Karpas-422 (cell line): Measurements from ENCODE around the gene CLRN3. TPM values are rescaled to one million over a fixed set of nuclear protein-coding genes. Genes with fewer than 3 reads are reported as not detected.

ENCODE experiments used
- DNase-seq: peaks from one replicate; pipeline ENCODE4 v3.0.0-alpha.2; 2015
- H2AFZ ChIP-seq: fragments of 200-600 bp; sonication (generic); 2 replicates; pipeline ENCODE4 v1.6.1; 2014; ENCODE audit warnings: antibody characterized with exemption, low read length, mixed read lengths
- H3K27ac ChIP-seq: fragments of 200-600 bp; sonication (generic); 2 replicates; pipeline ENCODE4 v1.5.1; 2014; ENCODE audit warnings: mild to moderate bottlenecking, low read length, moderate library complexity
- H3K27me3 ChIP-seq: fragments of 200-600 bp; sonication (generic); 2 replicates; pipeline ENCODE4 v1.6.1; 2014; ENCODE audit warnings: low read length, mixed read lengths
- H3K36me3 ChIP-seq: fragments of 200-600 bp; sonication (generic); 2 replicates; pipeline ENCODE4 v1.6.1; 2014; ENCODE audit warnings: low read length, mixed read lengths; ENCODE audit not compliant: insufficient read depth
- H3K4me1 ChIP-seq: fragments of 200-600 bp; sonication (generic); 2 replicates; pipeline ENCODE4 v1.6.1; 2014; ENCODE audit warnings: mild to moderate bottlenecking, low read length, mixed read lengths
- H3K4me2 ChIP-seq: fragments of 200-600 bp; sonication (generic); 2 replicates; pipeline ENCODE4 v1.6.1; 2014; ENCODE audit warnings: low read length, low read depth, mild to moderate bottlenecking; ENCODE audit not compliant: poor library complexity, severe bottlenecking
- H3K4me3 ChIP-seq: fragments of 200-600 bp; sonication (generic); 2 replicates; pipeline ENCODE4 v1.5.1; 2014; ENCODE audit warnings: mild to moderate bottlenecking, antibody characterized with exemption, low read length, mixed read lengths
- H3K79me2 ChIP-seq: fragments of 200-600 bp; sonication (generic); 2 replicates; pipeline ENCODE4 v1.6.1; 2014; ENCODE audit warnings: mild to moderate bottlenecking, low read length, mixed read lengths
- H3K9ac ChIP-seq: fragments of 200-600 bp; sonication (generic); 2 replicates; pipeline ENCODE4 v1.6.0; 2014; ENCODE audit warnings: low read length
- H3K9me2 ChIP-seq: fragments of 200-600 bp; sonication (generic), shearing (Covaris generic); replicated peaks from 2 replicates; pipeline ENCODE4 v1.6.0; 2014; ENCODE audit warnings: mild to moderate bottlenecking, low read length, moderate library complexity; ENCODE audit not compliant: insufficient read depth
- H3K9me3 ChIP-seq: fragments of 300-700, 200-600 bp; sonication (generic); 2 replicates; pipeline ENCODE4 v1.6.1; 2014; ENCODE audit warnings: low read length, mixed read lengths
- H4K20me1 ChIP-seq: fragments of 200-600 bp; sonication (generic); 2 replicates; pipeline ENCODE4 v1.6.1; 2014; ENCODE audit warnings: mild to moderate bottlenecking, antibody characterized with exemption, low read length, low read depth; ENCODE audit not compliant: insufficient read depth
- total RNA-seq: library from RNA; depleted of rRNA; stranded (reverse); fragments of >200 nt; shearing (Covaris generic); gene quantifications from 2 replicates; pipeline ENCODE4 v1.2.3, GENCODE V29; 2014; ENCODE audit warnings: low replicate concordance

Gene CLRN3
- total RNA-seq, 1 experiment from 2014 or later, result not detected

DNA sequence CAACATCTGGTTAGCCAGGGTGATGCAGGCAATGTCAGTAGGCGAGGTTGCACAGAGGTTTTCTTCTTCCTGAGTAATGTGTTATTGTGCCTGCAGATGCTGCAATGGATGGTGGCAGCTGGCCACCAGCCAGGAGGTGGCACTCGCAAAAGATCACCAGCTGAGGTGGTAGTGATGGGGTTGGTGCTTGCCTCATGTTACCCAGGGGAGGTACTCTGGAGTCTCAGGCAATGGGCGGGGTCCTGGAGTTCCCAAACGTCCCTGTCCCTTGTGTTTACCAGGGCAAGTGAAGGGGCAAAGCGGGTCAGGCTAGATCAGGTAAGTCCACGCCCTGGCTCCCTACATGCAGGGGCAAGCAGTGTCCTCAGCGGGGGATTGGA, 21.1 kb downstream of the CLRN3 start:
- no peaks in the 10 kb centered on the region for H3K27me3 ChIP-seq
- H3K27ac ChIP-seq, result no peak overlapping the region
- H3K4me3 ChIP-seq, result no peak overlapping the region
- H2AFZ ChIP-seq, result no peak overlapping the region
- no peaks in the 10 kb centered on the region for H3K9me2 ChIP-seq
- DNase-seq, result no peak
- H3K4me2 ChIP-seq, result no peak overlapping the region
- H3K4me1 ChIP-seq, result no peaks in the 10 kb centered on the region
- H4K20me1 ChIP-seq, result no peaks in the 10 kb centered on the region
- no peaks in the 10 kb centered on the region for H3K36me3 ChIP-seq
- no peaks in the 10 kb centered on the region for H3K79me2 ChIP-seq
- no peaks in the 10 kb centered on the region for H3K9me3 ChIP-seq
- H3K9ac ChIP-seq, result no peak overlapping the region

DNA sequence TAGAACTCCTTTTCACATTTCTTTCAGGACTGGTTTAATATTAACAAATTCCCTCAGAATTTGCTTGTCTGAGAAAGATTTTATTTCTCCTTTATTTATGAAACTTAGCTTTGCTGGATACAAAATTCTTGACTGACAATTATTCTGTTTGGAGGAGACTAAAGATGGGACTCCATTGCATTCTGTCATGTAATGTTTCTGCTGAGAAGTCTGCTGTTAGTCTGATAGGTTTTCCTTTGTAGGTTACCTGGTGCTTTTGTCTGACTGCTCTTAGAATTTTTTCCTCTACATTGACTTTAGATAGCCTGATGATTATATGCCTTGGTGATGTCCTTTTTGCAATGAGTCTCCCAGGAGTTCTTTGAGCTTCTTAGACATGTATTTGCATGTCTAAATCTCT, 23.4 kb downstream of the CLRN3 start:
- H3K27me3 ChIP-seq, result no peaks in the 10 kb centered on the region
- no peak overlapping the region for H2AFZ ChIP-seq
- no peaks in the 10 kb centered on the region for H3K36me3 ChIP-seq

DNA sequence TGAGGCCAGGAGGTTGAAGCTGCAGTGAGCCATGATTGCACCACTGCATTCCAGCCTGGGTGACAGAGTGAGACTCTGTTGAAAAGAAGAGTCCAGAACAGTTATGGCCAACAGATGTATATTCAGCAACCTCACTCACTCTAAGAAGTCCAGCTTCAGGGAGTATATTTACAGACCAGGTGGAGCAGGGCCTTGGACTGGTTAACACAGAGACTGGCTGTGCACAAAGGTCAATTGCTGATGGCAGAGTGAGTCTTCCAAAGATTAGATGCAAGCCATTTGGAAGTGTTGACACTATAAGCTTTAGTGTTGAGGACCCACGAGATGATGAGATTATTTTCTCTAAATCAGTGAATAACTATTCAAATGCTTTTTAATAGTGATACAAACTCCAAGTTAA, 24.9 kb downstream of the CLRN3 start:
- H3K9me3 ChIP-seq, result no peaks in the 10 kb centered on the region
- no peaks in the 10 kb centered on the region for H3K9me2 ChIP-seq
- H3K4me3 ChIP-seq, result no peak overlapping the region
- no peaks in the 10 kb centered on the region for H4K20me1 ChIP-seq
- H3K27me3 ChIP-seq, result no peaks in the 10 kb centered on the region
- no peaks in the 10 kb centered on the region for H3K4me1 ChIP-seq
- H3K36me3 ChIP-seq, result no peaks in the 10 kb centered on the region
- no peaks in the 10 kb centered on the region for H3K79me2 ChIP-seq
- H3K4me2 ChIP-seq, result no peak overlapping the region
- H3K27ac ChIP-seq, result no peak overlapping the region
- no peak overlapping the region for H3K9ac ChIP-seq
- no peak for DNase-seq
- no peak overlapping the region for H2AFZ ChIP-seq

More for the DNA sequence above, 23.4 kb downstream of the CLRN3 start:
- Histone ChIP-seq H3K4me2 (no peak overlapping the region), H3K4me3 (no peak overlapping the region), H4K20me1 (no peaks in the 10 kb centered on the region), H3K4me1 (no peaks in the 10 kb centered on the region), H3K9ac (no peak overlapping the region), H3K79me2 (no peaks in the 10 kb centered on the region), H3K9me3 (no peaks in the 10 kb centered on the region), H3K27ac (no peak overlapping the region), H3K9me2 (no peaks in the 10 kb centered on the region)
- no peak for DNase-seq

DNA sequence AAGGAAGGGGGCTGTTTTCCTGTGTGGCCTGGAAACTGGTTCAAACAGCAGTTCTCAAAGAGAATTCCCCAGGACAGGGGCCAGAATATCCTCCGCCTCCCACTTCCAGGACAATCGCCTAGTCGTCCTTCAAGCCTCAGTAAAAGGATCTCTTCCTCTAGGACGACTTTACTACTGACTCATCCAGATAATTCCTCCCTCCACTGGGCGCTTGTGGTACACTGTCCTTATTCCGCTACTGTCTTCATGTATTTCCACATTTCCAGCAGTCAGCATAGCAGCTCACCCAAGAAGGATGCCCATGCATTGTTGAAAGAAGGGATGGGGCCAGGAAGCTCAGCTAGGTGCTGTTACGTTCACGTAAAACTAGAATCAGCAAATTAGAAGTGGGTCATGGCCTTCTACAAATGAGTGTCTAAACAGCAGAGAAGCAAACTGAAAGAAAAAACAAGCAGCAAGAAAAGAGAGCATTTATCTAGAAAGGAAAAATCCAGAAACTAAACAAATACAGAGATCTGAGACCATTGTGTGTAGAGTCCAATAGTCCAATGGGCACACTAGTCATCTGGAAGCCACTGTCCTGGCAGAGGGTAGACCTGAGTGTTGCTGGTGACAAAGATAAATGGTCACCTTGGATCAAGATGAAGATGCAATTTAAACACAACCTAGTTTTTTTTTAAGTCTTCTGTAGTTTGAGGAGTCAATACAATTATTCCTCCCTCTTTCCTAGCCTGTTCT, 26.3 kb downstream of the CLRN3 start:
- H3K4me2 ChIP-seq, result no peak overlapping the region

DNA sequence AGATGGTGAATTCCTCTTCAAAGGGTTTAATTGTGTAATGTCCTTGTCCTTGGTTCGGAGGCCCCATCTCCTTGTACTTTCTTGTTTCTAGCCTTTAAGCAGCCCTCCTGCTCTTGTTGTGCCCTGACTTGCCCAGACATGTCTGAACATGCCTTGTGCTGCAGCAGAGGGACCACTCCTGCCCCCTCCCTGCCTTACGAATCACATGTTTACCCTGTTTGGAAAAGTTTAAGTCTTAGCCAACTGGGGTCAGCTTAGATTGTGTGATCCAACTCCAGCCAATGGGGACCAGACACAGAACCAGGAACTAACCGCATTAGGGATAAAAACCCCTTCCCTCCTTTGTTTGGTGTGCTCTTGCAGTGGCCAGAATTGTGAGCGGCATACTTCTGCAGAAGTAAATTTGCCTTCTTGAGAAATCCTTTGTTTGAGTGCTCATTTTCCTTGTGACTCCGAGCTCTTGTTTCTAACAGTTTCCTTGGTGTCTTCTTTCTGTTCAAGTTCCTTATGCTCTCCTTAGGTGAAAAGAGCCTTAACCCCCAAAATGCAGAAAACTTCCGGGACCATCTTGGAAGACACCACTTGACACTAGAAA, 29.4 kb downstream of the CLRN3 start:
- Histone ChIP-seq H3K27ac (no peak overlapping the region), H2AFZ (no peak overlapping the region), H3K9me2 (no peaks in the 10 kb centered on the region), H3K36me3 (no peaks in the 10 kb centered on the region), H3K9me3 (no peaks in the 10 kb centered on the region), H3K4me2 (no peak overlapping the region), H3K27me3 (no peaks in the 10 kb centered on the region), H3K4me1 (no peaks in the 10 kb centered on the region), H3K79me2 (no peaks in the 10 kb centered on the region), H3K9ac (no peak overlapping the region), H3K4me3 (no peak overlapping the region), H4K20me1 (no peaks in the 10 kb centered on the region)
- no peak for DNase-seq

More for the DNA sequence above, 26.3 kb downstream of the CLRN3 start:
- no peak overlapping the region for H3K27ac ChIP-seq
- H4K20me1 ChIP-seq, result no peaks in the 10 kb centered on the region
- no peaks in the 10 kb centered on the region for H3K36me3 ChIP-seq
- DNase-seq, result no peak
- H3K9me3 ChIP-seq, result no peaks in the 10 kb centered on the region
- H3K4me3 ChIP-seq, result no peak overlapping the region
- H3K27me3 ChIP-seq, result no peaks in the 10 kb centered on the region
- no peaks in the 10 kb centered on the region for H3K79me2 ChIP-seq
- H2AFZ ChIP-seq, result no peak overlapping the region
- H3K4me1 ChIP-seq, result no peaks in the 10 kb centered on the region
- H3K9me2 ChIP-seq, result no peaks in the 10 kb centered on the region
- H3K9ac ChIP-seq, result no peak overlapping the region

DNA sequence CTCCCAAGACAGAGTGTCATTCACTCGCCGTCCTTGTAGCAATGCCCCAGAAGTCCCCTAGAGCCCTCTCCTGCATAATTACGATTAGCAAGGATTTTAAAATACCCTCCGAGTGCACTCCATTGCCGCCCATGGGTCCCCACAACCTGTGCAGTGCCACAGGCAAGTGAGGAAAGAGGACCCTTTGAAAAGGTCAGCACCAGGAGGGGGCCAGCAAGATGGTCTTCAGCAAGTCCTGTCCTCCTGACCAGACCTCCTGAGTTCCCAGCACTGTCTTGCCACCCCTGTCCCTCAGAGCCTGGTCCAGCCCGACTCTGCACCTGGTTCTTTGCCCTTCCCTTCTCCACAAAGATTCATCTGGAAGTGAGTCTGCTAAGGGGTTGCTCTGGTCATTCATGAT, 32.1 kb downstream of the CLRN3 start:
- DNase-seq, result no peak
- Histone ChIP-seq H3K27me3 (no peaks in the 10 kb centered on the region), H3K4me3 (no peak overlapping the region), H3K9ac (no peak overlapping the region), H3K27ac (no peak overlapping the region), H3K79me2 (no peaks in the 10 kb centered on the region), H2AFZ (no peak overlapping the region), H3K4me1 (no peaks in the 10 kb centered on the region), H3K4me2 (no peak overlapping the region), H3K9me2 (no peaks in the 10 kb centered on the region), H3K9me3 (no peaks in the 10 kb centered on the region), H4K20me1 (no peaks in the 10 kb centered on the region), H3K36me3 (no peaks in the 10 kb centered on the region)

DNA sequence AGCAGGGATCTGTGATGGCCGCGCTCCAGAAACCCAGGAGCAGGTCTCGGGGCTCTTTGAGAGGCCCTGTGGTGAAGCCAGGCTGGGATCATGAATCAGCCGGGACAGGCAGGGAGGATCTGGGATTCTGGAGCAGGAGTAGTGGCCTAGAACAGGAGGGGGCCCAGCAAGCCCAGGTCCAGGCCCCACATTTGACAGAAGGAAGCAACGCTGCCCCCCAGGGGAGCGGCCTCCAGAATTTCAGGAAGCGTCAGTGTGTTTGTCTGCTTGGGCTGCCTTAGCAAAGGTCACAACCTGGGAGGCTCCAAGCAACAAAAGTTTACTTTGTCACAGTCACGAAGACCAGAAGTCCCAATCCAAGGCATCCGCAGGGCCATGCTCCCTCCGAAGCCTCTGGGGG, 36.8 kb downstream of the CLRN3 start:
- H3K27ac ChIP-seq, result no peak overlapping the region

DNA sequence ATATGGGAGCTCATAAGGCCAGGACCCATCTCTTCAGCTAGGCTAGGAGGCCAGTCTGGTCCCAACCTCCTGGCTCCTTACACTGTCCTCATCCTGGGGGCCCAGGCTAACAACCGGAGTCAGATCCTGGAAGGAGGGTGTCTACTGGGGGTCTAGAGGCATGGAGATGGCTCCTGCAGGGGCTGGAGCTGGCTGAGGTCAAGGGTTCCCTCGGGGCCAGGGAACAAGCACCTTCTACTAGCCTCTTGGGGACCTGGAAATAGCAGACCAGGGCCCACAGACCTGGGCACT, 37.2 kb downstream of the CLRN3 start:
- H3K9me2 ChIP-seq, result no peaks in the 10 kb centered on the region
- no peak overlapping the region for H3K9ac ChIP-seq
- no peak overlapping the region for H3K27ac ChIP-seq
- no peaks in the 10 kb centered on the region for H4K20me1 ChIP-seq
- H2AFZ ChIP-seq, result no peak overlapping the region
- no peaks in the 10 kb centered on the region for H3K27me3 ChIP-seq
- H3K36me3 ChIP-seq, result no peaks in the 10 kb centered on the region
- DNase-seq, result no peak
- no peak overlapping the region for H3K4me3 ChIP-seq
- H3K4me2 ChIP-seq, result no peak overlapping the region
- peaks cover 29% of the 10 kb centered on the region for H3K4me1 ChIP-seq
- no peaks in the 10 kb centered on the region for H3K79me2 ChIP-seq
- H3K9me3 ChIP-seq, result no peaks in the 10 kb centered on the region

More for the DNA sequence above, 36.8 kb downstream of the CLRN3 start:
- no peaks in the 10 kb centered on the region for H3K36me3 ChIP-seq
- no peak overlapping the region for H2AFZ ChIP-seq
- no peak overlapping the region for H3K4me2 ChIP-seq
- no peaks in the 10 kb centered on the region for H3K9me3 ChIP-seq
- no peaks in the 10 kb centered on the region for H3K9me2 ChIP-seq
- H3K4me3 ChIP-seq, result no peak overlapping the region
- no peak overlapping the region for H3K9ac ChIP-seq
- DNase-seq, result no peak
- H3K79me2 ChIP-seq, result no peaks in the 10 kb centered on the region
- H3K4me1 ChIP-seq, result peaks cover 29% of the 10 kb centered on the region
- H3K27me3 ChIP-seq, result no peaks in the 10 kb centered on the region
- H4K20me1 ChIP-seq, result no peaks in the 10 kb centered on the region
